Peyer's patch (tissue), 4 donors: ENCODE measurements around the gene ZNF557.

Experiments used
- POLR2A ChIP-seq, 2 donors: fragments of 450-650 bp; IDR thresholded peaks; one replicate each; pipeline ENCODE4 v1.5.1; 2017; ENCODE audit warnings: antibody characterized with exemption in 2 of 2, mild to moderate bottlenecking in 2 of 2, moderate library complexity in 2 of 2
- TF ChIP-seq, protein P1 (sequence below), 6 experiments: fragments of 450-650 bp in 4 of 6; fragments of 200-600 bp in 2 of 6; sonication (generic) in 1 of 6; IDR thresholded peaks; one replicate each; pipeline ENCODE4 v1.5.1; 2017 to 2019; ENCODE audit warnings: antibody characterized with exemption in 6 of 6, mild to moderate bottlenecking in 3 of 6, moderate library complexity in 1 of 6

DNA sequence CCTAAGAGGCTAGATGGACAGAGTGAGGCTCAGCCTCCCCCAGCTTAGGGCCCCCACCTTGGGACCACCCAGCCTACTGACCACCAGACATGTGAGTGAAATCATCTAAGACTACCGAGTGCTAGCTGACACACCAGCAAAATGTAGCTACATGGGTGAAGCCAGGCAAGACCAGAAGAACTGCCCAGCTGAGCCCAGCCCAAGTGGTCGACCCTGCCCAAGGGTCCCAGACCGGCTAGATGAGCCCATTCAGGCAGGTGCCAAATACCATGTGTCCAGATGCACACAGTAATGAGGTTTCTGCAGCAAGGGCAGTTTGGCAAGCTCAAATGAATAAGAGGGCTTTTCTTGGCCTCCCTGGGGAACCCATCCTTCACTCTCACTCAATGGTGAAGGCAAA lies 56.6 kb downstream of the ZNF557 start:
- TF ChIP-seq, protein P1, sequence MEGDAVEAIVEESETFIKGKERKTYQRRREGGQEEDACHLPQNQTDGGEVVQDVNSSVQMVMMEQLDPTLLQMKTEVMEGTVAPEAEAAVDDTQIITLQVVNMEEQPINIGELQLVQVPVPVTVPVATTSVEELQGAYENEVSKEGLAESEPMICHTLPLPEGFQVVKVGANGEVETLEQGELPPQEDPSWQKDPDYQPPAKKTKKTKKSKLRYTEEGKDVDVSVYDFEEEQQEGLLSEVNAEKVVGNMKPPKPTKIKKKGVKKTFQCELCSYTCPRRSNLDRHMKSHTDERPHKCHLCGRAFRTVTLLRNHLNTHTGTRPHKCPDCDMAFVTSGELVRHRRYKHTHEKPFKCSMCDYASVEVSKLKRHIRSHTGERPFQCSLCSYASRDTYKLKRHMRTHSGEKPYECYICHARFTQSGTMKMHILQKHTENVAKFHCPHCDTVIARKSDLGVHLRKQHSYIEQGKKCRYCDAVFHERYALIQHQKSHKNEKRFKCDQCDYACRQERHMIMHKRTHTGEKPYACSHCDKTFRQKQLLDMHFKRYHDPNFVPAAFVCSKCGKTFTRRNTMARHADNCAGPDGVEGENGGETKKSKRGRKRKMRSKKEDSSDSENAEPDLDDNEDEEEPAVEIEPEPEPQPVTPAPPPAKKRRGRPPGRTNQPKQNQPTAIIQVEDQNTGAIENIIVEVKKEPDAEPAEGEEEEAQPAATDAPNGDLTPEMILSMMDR (IDR thresholded peaks at IDR 0.05) = no peak
- TF ChIP-seq POLR2A (IDR thresholded peaks at IDR 0.05) = no peak
